Fibroblast of lung (primary cell): ENCODE data around the gene HCN1. TPM values are rescaled to one million over a fixed set of nuclear protein-coding genes. Genes with fewer than 3 reads are reported as not detected.

Experiments
- DNase-seq, 2 donors: peaks; one replicate each; pipeline versions ENCODE4 v3.0.0 to v3.0.0-alpha.2; 2010; ENCODE audit warnings: low read depth in 2 of 2
- H2AFZ ChIP-seq: 2 replicates; pipeline ENCODE4 v1.5.1; 2012; ENCODE audit warnings: low read length, control low read depth, inconsistent platforms
- H3K27ac ChIP-seq: 2 replicates; pipeline ENCODE4 v1.5.1; 2011; ENCODE audit warnings: low read length, control low read depth; ENCODE audit not compliant: insufficient read depth
- H3K27me3 ChIP-seq: 2 replicates; pipeline ENCODE4 v1.5.1; 2011; ENCODE audit warnings: mild to moderate bottlenecking, low read length; ENCODE audit not compliant: control insufficient read depth, insufficient read depth
- H3K36me3 ChIP-seq: 2 replicates; pipeline ENCODE4 v1.5.1; 2011; ENCODE audit warnings: low read length; ENCODE audit not compliant: control insufficient read depth, insufficient read depth
- H3K4me1 ChIP-seq: 2 replicates; pipeline ENCODE4 v1.5.1; 2011; ENCODE audit warnings: low read length; ENCODE audit not compliant: control insufficient read depth, insufficient read depth; ENCODE audit errors: extremely low read depth
- H3K4me2 ChIP-seq: 2 replicates; pipeline ENCODE4 v1.5.1; 2011; ENCODE audit warnings: low read length, control low read depth; ENCODE audit not compliant: insufficient read depth; ENCODE audit errors: extremely low read depth
- H3K4me3 ChIP-seq, 4 experiments: fragments of 200-600 bp in 1 of 4; sonication (generic) in 1 of 4; replicated peaks in 1 of 4; 2 replicates each; pipeline ENCODE4 v1.5.1; 2011 to 2016; ENCODE audit warnings: low read length in 4 of 4, low read depth in 3 of 4, mild to moderate bottlenecking in 3 of 4, control low read depth in 2 of 4, inconsistent platforms in 1 of 4, mixed read lengths in 1 of 4; ENCODE audit not compliant: insufficient read depth in 1 of 4; ENCODE audit errors: control extremely low read depth in 1 of 4
- H3K79me2 ChIP-seq: 2 replicates; pipeline ENCODE4 v1.5.1; 2012; ENCODE audit warnings: mild to moderate bottlenecking, low read length, inconsistent platforms; ENCODE audit not compliant: control insufficient read depth, insufficient read depth
- H3K9ac ChIP-seq: 2 replicates; pipeline ENCODE4 v1.5.1; 2011; ENCODE audit warnings: mild to moderate bottlenecking, low read length, control low read depth; ENCODE audit not compliant: insufficient read depth
- H3K9me3 ChIP-seq: 2 replicates; pipeline ENCODE4 v1.5.1; 2012; ENCODE audit warnings: low read depth, low read length; ENCODE audit not compliant: control insufficient read depth, insufficient read depth
- H4K20me1 ChIP-seq: 2 replicates; pipeline ENCODE4 v1.5.1; 2011; ENCODE audit warnings: low read length; ENCODE audit not compliant: control insufficient read depth, insufficient read depth; ENCODE audit errors: extremely low read depth
- CTCF ChIP-seq, 2 donors: IDR thresholded peaks in 1 of 2; conservative IDR thresholded peaks in 1 of 2; 1 replicate in 1 of 2; 2 replicates in 1 of 2; pipeline ENCODE4 v1.5.1; 2011 to 2012; ENCODE audit warnings: low read length in 2 of 2, control low read depth in 1 of 2, inconsistent platforms in 1 of 2, low read depth in 1 of 2, mild to moderate bottlenecking in 1 of 2
- EZH2 ChIP-seq: IDR thresholded peaks from 2 replicates; pipeline ENCODE4 v1.5.1; 2012; ENCODE audit warnings: low read length, control low read depth, mild to moderate bottlenecking; ENCODE audit errors: missing control alignments
- polyA plus RNA-seq, 2 donors: library from polyadenylated mRNA; depleted of rRNA in 1 of 2; stranded (reverse) in 1 of 2; unstranded in 1 of 2; fragments of >200 nt; gene quantifications; 2 replicates each; pipeline ENCODE4 v1.2.1, GENCODE V29; 2011 to 2012; ENCODE audit warnings: missing spikeins in 1 of 2
- total RNA-seq: library from RNA; depleted of rRNA; stranded (reverse); fragments of >200 nt; gene quantifications from 2 replicates; pipeline ENCODE4 v1.2.1, GENCODE V29; 2014

The HCN1 gene
- total and polyA plus RNA-seq, 2 donors (not counting 1 experiment from before 2014, with no cell fraction given): not detected

- Histone ChIP-seq H3K27me3 (no peaks in the 10 kb centered on the region), H3K79me2 (no peaks in the 10 kb centered on the region), H2AFZ (no peak overlapping the region), H3K4me1 (no peaks in the 10 kb centered on the region), H3K4me2 (no peak overlapping the region), H4K20me1 (no peaks in the 10 kb centered on the region), H3K4me3 (no peak overlapping the region), H3K9me3 (no peaks in the 10 kb centered on the region), H3K36me3 (no peaks in the 10 kb centered on the region), H3K9ac (no peak overlapping the region), H3K27ac (no peak overlapping the region)
- no peak for DNase-seq
- TF ChIP-seq EZH2: no peak
- no peak for TF ChIP-seq CTCF (conservative IDR thresholded peaks at IDR 0.05 in 1 of 2, IDR thresholded peaks at IDR 0.05 in 1 of 2; ENCODE audit: low read depth in 1 of 2, low read length in 2 of 2)
These were observed 415.1 kb downstream of the HCN1 start for GRCh38 chr5:45281081-45281480.

GRCh38 chr5:45279109-45279508, 417.1 kb downstream of the HCN1 start:
- TF ChIP-seq CTCF (conservative IDR thresholded peaks at IDR 0.05 in 1 of 2, IDR thresholded peaks at IDR 0.05 in 1 of 2; ENCODE audit: low read depth in 1 of 2, low read length in 2 of 2): no peak
- TF ChIP-seq EZH2: no peak
- Histone ChIP-seq H3K4me2 (no peak overlapping the region), H3K9ac (no peak overlapping the region), H3K36me3 (no peaks in the 10 kb centered on the region), H3K4me3 (no peak overlapping the region), H4K20me1 (no peaks in the 10 kb centered on the region), H3K27ac (no peak overlapping the region), H3K9me3 (no peaks in the 10 kb centered on the region), H3K27me3 (no peaks in the 10 kb centered on the region), H3K4me1 (no peaks in the 10 kb centered on the region), H2AFZ (no peak overlapping the region), H3K79me2 (no peaks in the 10 kb centered on the region)
- DNase-seq: no peak

GRCh38 chr5:45277860-45278259, 418.3 kb downstream of the HCN1 start:
- H3K79me2 ChIP-seq: no peaks in the 10 kb centered on the region
- H4K20me1 ChIP-seq: no peaks in the 10 kb centered on the region
- H3K4me2 ChIP-seq: no peak overlapping the region
- no peak for TF ChIP-seq EZH2
- DNase-seq: no peak
- H3K9me3 ChIP-seq: no peaks in the 10 kb centered on the region
- H3K4me1 ChIP-seq: no peaks in the 10 kb centered on the region
- no peaks in the 10 kb centered on the region for H3K36me3 ChIP-seq
- H2AFZ ChIP-seq: no peak overlapping the region
- H3K27ac ChIP-seq: no peak overlapping the region
- no peak overlapping the region for H3K4me3 ChIP-seq
- no peak overlapping the region for H3K9ac ChIP-seq
- H3K27me3 ChIP-seq: no peaks in the 10 kb centered on the region
